ENCODE results near the gene MAP2K1.

The MAP2K1 gene

GRCh38 chr15:66483131-66483566 lies 96.4 kb downstream of the MAP2K1 start:
- DNase-seq (ENCODE audit: low read depth in 1 of 2, low spot score in 1 of 2), result peak in 1 of 2 experiments; percentile 72
- no peak overlapping the region for H3K4me3 ChIP-seq (replicated peaks; ENCODE audit: insufficient read depth, low read length)
- H3K27ac ChIP-seq (replicated peaks), result no peak overlapping the region
- no peaks in the 10 kb centered on the region for H3K27me3 ChIP-seq (ENCODE audit: insufficient read depth, poor library complexity, severe bottlenecking)
- TF ChIP-seq SPI1 (IDR thresholded peaks at IDR 0.05; ENCODE audit: borderline replicate concordance, low read depth) (no peak), GABPA (IDR thresholded peaks at IDR 0.05; ENCODE audit: low read depth) (no peak), REST (IDR thresholded peaks at IDR 0.05; ENCODE audit: insufficient replicate concordance, low read depth) (no peak), CTCF (IDR thresholded peaks at IDR 0.05; ENCODE audit: insufficient read depth, low read length) (no peak), POLR2AphosphoS5 (IDR thresholded peaks at IDR 0.05; ENCODE audit: low read depth) (no peak)

GRCh38 chr15:66484539-66485112 lies 97.9 kb downstream of the MAP2K1 start:
- no peak for DNase-seq (ENCODE audit: low read depth in 1 of 2, low spot score in 1 of 2)
- H3K27ac ChIP-seq (replicated peaks), result no peak overlapping the region
- no peaks in the 10 kb centered on the region for H3K27me3 ChIP-seq (ENCODE audit: insufficient read depth, poor library complexity, severe bottlenecking)
- TF ChIP-seq REST (IDR thresholded peaks at IDR 0.05; ENCODE audit: insufficient replicate concordance, low read depth), result no peak
- no peak for TF ChIP-seq CTCF (IDR thresholded peaks at IDR 0.05; ENCODE audit: insufficient read depth, low read length)
- no peak for TF ChIP-seq POLR2AphosphoS5 (IDR thresholded peaks at IDR 0.05; ENCODE audit: low read depth)
- TF ChIP-seq SPI1 (IDR thresholded peaks at IDR 0.05; ENCODE audit: borderline replicate concordance, low read depth), result no peak
- no peak for TF ChIP-seq GABPA (IDR thresholded peaks at IDR 0.05; ENCODE audit: low read depth)
- no peak overlapping the region for H3K4me3 ChIP-seq (replicated peaks; ENCODE audit: insufficient read depth, low read length)

- TF ChIP-seq SPI1 (IDR thresholded peaks at IDR 0.05; ENCODE audit: borderline replicate concordance, low read depth) (no peak), CTCF (IDR thresholded peaks at IDR 0.05; ENCODE audit: insufficient read depth, low read length) (no peak), GABPA (IDR thresholded peaks at IDR 0.05; ENCODE audit: low read depth) (no peak), REST (IDR thresholded peaks at IDR 0.05; ENCODE audit: insufficient replicate concordance, low read depth) (no peak), POLR2AphosphoS5 (IDR thresholded peaks at IDR 0.05; ENCODE audit: low read depth) (no peak)
- Histone ChIP-seq H3K27ac (replicated peaks) (no peak overlapping the region), H3K4me3 (replicated peaks; ENCODE audit: insufficient read depth, low read length) (no peak overlapping the region), H3K27me3 (ENCODE audit: insufficient read depth, poor library complexity, severe bottlenecking) (no peaks in the 10 kb centered on the region)
- DNase-seq (ENCODE audit: low read depth in 1 of 2, low spot score in 1 of 2), result no peak
Measured at GRCh38 chr15:66486887-66487286, 100.2 kb downstream of the MAP2K1 start.

Measured in HL-60 (cell line).